Loucy (cell line): ENCODE data around the gene PARP12.

ENCODE experiments used
- H2AFZ ChIP-seq: fragments of 200-600 bp; sonication (generic); 2 replicates; pipeline ENCODE4 v1.6.0; 2016; ENCODE audit warnings: antibody characterized with exemption, mild to moderate bottlenecking, low read length, moderate library complexity
- H3F3A ChIP-seq: fragments of 200-600 bp; 2 replicates; pipeline ENCODE4 v1.6.0; 2016; ENCODE audit warnings: antibody characterized with exemption, low read depth, mild to moderate bottlenecking
- H3K27me3 ChIP-seq: fragments of 200-600 bp; sonication (generic); 2 replicates; pipeline ENCODE4 v1.6.1; 2014; ENCODE audit warnings: low read length, mild to moderate bottlenecking; ENCODE audit not compliant: insufficient read depth, poor library complexity, severe bottlenecking
- H3K36me3 ChIP-seq: fragments of 200-600 bp; sonication (generic); 2 replicates; pipeline ENCODE4 v1.6.1; 2016; ENCODE audit warnings: low read length; ENCODE audit not compliant: insufficient read depth
- H3K4me1 ChIP-seq: fragments of 200-600 bp; sonication (generic); 2 replicates; pipeline ENCODE4 v1.5.1; 2014; ENCODE audit warnings: low read length, mild to moderate bottlenecking; ENCODE audit not compliant: insufficient read depth, poor library complexity, severe bottlenecking
- H3K4me2 ChIP-seq: fragments of 200-600 bp; sonication (generic); 2 replicates; pipeline ENCODE4 v1.6.0; 2014; ENCODE audit warnings: antibody characterized with exemption, low read length, low read depth, mild to moderate bottlenecking; ENCODE audit not compliant: poor library complexity, severe bottlenecking
- H3K4me3 ChIP-seq: fragments of 200-600 bp; sonication (generic); 2 replicates; pipeline ENCODE4 v1.5.1; 2014; ENCODE audit warnings: low read length, mild to moderate bottlenecking, mixed read lengths; ENCODE audit not compliant: poor library complexity, severe bottlenecking
- H3K79me2 ChIP-seq: fragments of 200-600 bp; sonication (generic); 2 replicates; pipeline ENCODE4 v1.6.1; 2014; ENCODE audit warnings: low read length; ENCODE audit not compliant: insufficient read depth
- H3K9ac ChIP-seq: fragments of 200-600 bp; sonication (generic); 2 replicates; pipeline ENCODE4 v1.6.0; 2014; ENCODE audit warnings: mild to moderate bottlenecking, low read depth, low read length, moderate library complexity; ENCODE audit not compliant: poor library complexity, severe bottlenecking
- H3K9me2 ChIP-seq: fragments of 200-600 bp; sonication (generic); replicated peaks from 2 replicates; pipeline ENCODE4 v1.6.1; 2016; ENCODE audit warnings: low read depth, low read length, mixed read lengths
- H3K9me3 ChIP-seq: fragments of 200-600 bp; sonication (generic); 2 replicates; pipeline ENCODE4 v1.6.1; 2014; ENCODE audit warnings: mild to moderate bottlenecking, antibody characterized with exemption, low read length, low read depth; ENCODE audit not compliant: insufficient read depth
- H4K20me1 ChIP-seq: fragments of 200-600 bp; sonication (generic); 2 replicates; pipeline ENCODE4 v1.6.0; 2014; ENCODE audit warnings: antibody characterized with exemption, low read length, mild to moderate bottlenecking; ENCODE audit not compliant: insufficient read depth, poor library complexity, severe bottlenecking
- EZH2phosphoT487 ChIP-seq: fragments of 200-600 bp; IDR thresholded peaks from 2 replicates; pipeline ENCODE4 v1.6.1; 2018; ENCODE audit warnings: antibody characterized with exemption, mild to moderate bottlenecking, moderate library complexity, borderline replicate concordance
- TF ChIP-seq, protein P1 (sequence below): fragments of 200-600 bp; sonication (generic); conservative IDR thresholded peaks from 2 replicates; pipeline ENCODE4 v1.5.1; 2014; ENCODE audit warnings: mild to moderate bottlenecking, antibody characterized with exemption, low read length

Gene PARP12

DNA sequence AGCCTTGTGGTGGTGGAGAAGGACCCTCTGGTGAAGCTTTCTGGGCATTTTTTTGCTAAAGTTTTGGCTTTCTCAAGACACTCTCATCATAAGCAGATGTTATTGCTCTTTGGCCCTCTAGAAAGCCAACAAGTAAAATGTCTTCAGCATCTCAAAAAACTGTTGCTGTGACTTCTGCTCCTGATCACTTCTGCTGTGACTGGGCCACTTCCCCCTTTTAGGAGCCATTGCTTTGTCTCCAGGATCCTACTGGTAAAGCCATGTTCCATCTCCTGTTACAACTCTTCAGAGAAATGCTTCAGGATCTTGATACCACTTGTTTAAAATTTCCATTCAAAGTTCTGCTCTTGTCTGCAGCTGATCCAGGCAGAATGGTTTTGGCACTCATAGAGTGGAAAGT lies 10.9 kb downstream of the PARP12 start:
- TF ChIP-seq, protein P1, sequence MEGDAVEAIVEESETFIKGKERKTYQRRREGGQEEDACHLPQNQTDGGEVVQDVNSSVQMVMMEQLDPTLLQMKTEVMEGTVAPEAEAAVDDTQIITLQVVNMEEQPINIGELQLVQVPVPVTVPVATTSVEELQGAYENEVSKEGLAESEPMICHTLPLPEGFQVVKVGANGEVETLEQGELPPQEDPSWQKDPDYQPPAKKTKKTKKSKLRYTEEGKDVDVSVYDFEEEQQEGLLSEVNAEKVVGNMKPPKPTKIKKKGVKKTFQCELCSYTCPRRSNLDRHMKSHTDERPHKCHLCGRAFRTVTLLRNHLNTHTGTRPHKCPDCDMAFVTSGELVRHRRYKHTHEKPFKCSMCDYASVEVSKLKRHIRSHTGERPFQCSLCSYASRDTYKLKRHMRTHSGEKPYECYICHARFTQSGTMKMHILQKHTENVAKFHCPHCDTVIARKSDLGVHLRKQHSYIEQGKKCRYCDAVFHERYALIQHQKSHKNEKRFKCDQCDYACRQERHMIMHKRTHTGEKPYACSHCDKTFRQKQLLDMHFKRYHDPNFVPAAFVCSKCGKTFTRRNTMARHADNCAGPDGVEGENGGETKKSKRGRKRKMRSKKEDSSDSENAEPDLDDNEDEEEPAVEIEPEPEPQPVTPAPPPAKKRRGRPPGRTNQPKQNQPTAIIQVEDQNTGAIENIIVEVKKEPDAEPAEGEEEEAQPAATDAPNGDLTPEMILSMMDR, result no peak
- no peak for TF ChIP-seq EZH2phosphoT487

DNA sequence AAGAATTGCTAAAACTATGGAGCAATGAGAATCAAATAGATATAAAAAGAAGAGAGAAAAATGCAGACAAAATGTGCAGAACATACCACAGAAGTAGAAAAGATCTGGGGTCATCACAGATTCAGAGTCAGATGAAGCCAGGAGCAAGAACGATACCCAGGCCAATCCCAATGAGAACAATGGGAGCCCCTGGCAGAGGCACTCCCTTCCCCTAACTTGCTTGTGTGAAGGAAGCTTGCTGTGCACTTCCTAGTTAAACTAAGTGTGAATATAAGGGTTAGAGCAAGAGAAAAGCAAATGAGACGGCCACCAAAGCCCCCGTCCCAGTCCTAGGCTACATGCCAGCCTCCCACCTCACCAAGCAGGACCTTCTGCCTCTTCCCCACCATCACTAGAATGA lies 12.7 kb downstream of the PARP12 start:
- Histone ChIP-seq H3K4me3 (no peak overlapping the region), H3K36me3 (peaks cover 41% of the 10 kb centered on the region), H4K20me1 (peaks cover 2% of the 10 kb centered on the region), H2AFZ (no peak overlapping the region), H3K79me2 (no peaks in the 10 kb centered on the region), H3K27me3 (no peaks in the 10 kb centered on the region), H3F3A (no peaks in the 10 kb centered on the region), H3K9ac (no peak overlapping the region), H3K4me2 (no peak overlapping the region), H3K9me2 (no peaks in the 10 kb centered on the region), H3K4me1 (no peaks in the 10 kb centered on the region), H3K9me3 (no peaks in the 10 kb centered on the region)
- TF ChIP-seq, protein P1, result no peak
- TF ChIP-seq EZH2phosphoT487, result no peak

More for the DNA sequence above, 10.9 kb downstream of the PARP12 start:
- peaks cover 30% of the 10 kb centered on the region for H3K36me3 ChIP-seq
- H3K27me3 ChIP-seq, result no peaks in the 10 kb centered on the region
- peaks cover 10% of the 10 kb centered on the region; the same call in 1 of the 2 replicates for H3K79me2 ChIP-seq
- H3K9me2 ChIP-seq, result no peaks in the 10 kb centered on the region
- peaks cover 5% of the 10 kb centered on the region for H3K4me1 ChIP-seq
- H2AFZ ChIP-seq, result no peak overlapping the region
- H3K9me3 ChIP-seq, result no peaks in the 10 kb centered on the region
- H4K20me1 ChIP-seq, result peaks cover 7% of the 10 kb centered on the region
- no peaks in the 10 kb centered on the region for H3F3A ChIP-seq
- H3K4me2 ChIP-seq, result no peak overlapping the region
- H3K9ac ChIP-seq, result no peak overlapping the region
- no peak overlapping the region for H3K4me3 ChIP-seq

DNA sequence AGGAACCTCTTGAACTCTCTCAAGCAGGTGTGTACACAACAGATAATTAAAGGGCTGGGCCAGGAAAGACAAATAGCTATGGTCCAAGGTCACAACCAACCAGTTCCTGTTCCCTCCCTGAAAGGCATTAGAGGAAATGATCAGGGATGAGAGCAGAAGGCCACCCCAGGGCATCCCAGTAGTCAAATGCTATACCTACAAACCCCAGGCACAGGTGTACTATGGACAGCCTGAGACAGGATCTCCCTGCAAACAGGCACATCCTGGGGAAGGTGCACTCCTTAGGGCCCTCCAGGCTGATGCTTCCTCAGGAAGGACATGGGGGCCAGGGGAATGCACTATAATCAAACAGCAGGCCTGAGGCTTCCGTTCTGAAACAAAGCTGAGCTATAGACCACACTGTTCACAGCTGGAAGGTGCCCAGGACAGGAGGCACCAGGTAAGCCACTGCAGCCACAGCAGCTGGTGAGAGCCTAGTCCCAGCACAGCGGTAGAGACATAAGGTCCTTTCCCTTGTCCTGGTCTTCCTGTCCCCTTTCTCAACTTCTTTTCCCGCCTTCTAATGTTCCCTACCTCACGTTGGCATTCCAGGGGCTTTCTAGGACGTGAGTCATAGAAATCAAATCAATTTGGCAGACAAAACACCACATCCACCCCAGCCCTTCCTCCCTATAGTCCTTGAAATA lies 13.3 kb downstream of the PARP12 start:
- Histone ChIP-seq H3K36me3 (peaks cover 47% of the 10 kb centered on the region), H4K20me1 (no peaks in the 10 kb centered on the region), H3K4me1 (no peaks in the 10 kb centered on the region), H2AFZ (no peak overlapping the region), H3F3A (no peaks in the 10 kb centered on the region), H3K9me2 (no peaks in the 10 kb centered on the region), H3K9me3 (no peaks in the 10 kb centered on the region), H3K79me2 (no peaks in the 10 kb centered on the region), H3K27me3 (no peaks in the 10 kb centered on the region), H3K9ac (no peak overlapping the region), H3K4me2 (no peak overlapping the region), H3K4me3 (no peak overlapping the region)
- TF ChIP-seq, protein P1, result no peak
- TF ChIP-seq EZH2phosphoT487, result no peak
